NCI-H1092 treated with DMSO at 0.1 percent for 48 hours (cell line): ENCODE data around the gene MBD5.
"Not testable (repeated sequence)": the region's sequence is repeated elsewhere in the genome, so short reads cannot be mapped to it uniquely, and the experiment has no call there.

Experiments
- DNase-seq: peaks from one replicate; lab custom pipeline; 2025; lab: John Stamatoyannopoulos, UW

The MBD5 gene

GRCh38 chr2:148524519-148524919 lies 503.6 kb downstream of the MBD5 start:
- no peak for DNase-seq

GRCh38 chr2:148525130-148525529 lies 504.2 kb downstream of the MBD5 start:
- DNase-seq, result no peak

GRCh38 chr2:148526509-148527346 lies 505.8 kb downstream of the MBD5 start:
- no peak for DNase-seq

- no peak for DNase-seq
These were observed 506.8 kb downstream of the MBD5 start for GRCh38 chr2:148527488-148528340.

GRCh38 chr2:148528356-148529064 lies 507.6 kb downstream of the MBD5 start:
- no peak for DNase-seq

- DNase-seq, result no peak
These were observed 508.9 kb downstream of the MBD5 start for GRCh38 chr2:148529745-148530144.

- DNase-seq, result no peak
These were observed 509.5 kb downstream of the MBD5 start for GRCh38 chr2:148530350-148530749.

- no peak for DNase-seq
These were observed 510.3 kb downstream of the MBD5 start for GRCh38 chr2:148531235-148531634.

GRCh38 chr2:148531669-148532428 lies 511.0 kb downstream of the MBD5 start:
- DNase-seq, result no peak

GRCh38 chr2:148533004-148533403 lies 512.1 kb downstream of the MBD5 start:
- no peak for DNase-seq

GRCh38 chr2:148533685-148534084 lies 512.8 kb downstream of the MBD5 start:
- no peak for DNase-seq

- no peak for DNase-seq
These were observed 513.7 kb downstream of the MBD5 start for GRCh38 chr2:148534416-148535204.

- DNase-seq, result no peak
These were observed 517.5 kb downstream of the MBD5 start for GRCh38 chr2:148538375-148538774.

GRCh38 chr2:148540022-148540421 lies 519.1 kb downstream of the MBD5 start:
- DNase-seq, result no peak

GRCh38 chr2:148541792-148542191 lies 520.9 kb downstream of the MBD5 start:
- no peak for DNase-seq

- no peak for DNase-seq
These were observed 521.7 kb downstream of the MBD5 start for GRCh38 chr2:148542614-148543013.

- not testable (repeated sequence) for DNase-seq
These were observed 522.2 kb downstream of the MBD5 start for GRCh38 chr2:148543088-148543540.

- DNase-seq, result no peak
These were observed 524.7 kb downstream of the MBD5 start for GRCh38 chr2:148545390-148546256.

- no peak for DNase-seq
These were observed 525.4 kb downstream of the MBD5 start for GRCh38 chr2:148546270-148546669.
